T-helper 22 cell (primary cell): ENCODE data around the gene CYCS.
"Not testable (repeated sequence)": the region's sequence is repeated elsewhere in the genome, so short reads cannot be mapped to it uniquely, and the experiment has no call there.

Experiments
- DNase-seq: peaks from one replicate; pipeline ENCODE4 v3.0.0-alpha.2; 2020; ENCODE audit warnings: low read depth

Gene CYCS

DNA sequence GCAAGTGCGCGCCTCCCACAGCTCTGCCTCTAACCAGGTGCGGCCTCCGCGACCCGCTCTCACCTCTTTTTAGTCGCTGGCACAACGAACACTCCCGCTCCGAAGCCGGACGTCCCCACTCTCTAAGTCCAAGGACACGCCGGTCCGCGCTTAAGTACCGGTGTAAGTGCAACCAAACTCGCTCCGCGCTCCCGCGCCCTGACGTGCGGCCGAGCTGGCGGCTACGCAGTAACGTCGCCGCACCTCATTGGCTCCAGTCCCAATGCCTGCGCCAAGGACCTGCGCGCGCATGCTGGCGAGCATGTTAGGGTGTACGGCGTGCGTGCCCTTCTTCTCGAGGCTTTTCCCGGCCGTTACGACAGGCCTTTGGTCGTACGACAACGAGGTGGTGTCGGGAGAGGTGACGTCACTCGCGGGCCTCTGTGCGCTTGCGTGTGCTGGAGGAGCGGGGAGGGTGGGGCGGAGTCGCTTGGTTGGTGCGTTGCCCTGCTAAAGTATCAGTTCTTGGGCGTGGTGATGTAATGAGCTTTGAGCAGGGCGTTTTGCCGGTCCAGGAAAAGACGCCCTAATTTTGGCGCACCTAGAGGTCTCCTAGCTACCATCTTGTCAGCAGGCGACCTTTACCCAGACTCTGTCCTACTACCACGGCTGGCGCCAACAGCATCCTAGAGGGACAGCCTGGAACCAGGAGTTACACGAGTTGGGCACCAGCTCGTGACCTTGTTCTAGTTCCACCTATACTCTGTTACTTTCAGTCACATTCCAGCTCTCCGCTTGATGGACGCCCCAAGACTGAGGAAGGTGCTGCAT is at the start of gene CYCS:
CYCS (minus strand) TSS at position 124 of the 810 bp plus-strand sequence. CDS start 1,141 bp downstream, outside the sequence.
- peak; percentile 100 for DNase-seq

DNA sequence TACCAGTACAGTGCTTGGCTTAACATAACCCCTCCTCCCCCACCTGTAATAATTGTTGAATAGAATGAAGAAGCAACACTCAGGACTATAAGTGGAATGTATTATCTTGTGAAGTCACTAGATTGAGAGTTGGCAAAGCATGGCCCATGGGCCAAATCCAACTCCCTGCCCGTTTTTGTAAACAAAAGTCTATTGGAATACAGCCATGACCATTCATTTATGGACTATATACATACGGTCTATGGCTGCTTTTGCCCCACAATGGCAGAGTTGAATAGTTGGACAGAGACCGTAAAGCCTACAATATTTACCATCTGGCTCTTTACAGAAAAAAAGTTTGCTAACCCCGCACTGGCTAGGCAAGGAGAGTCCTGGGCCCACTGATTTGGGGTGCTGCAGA is 48.1 kb upstream of the CYCS start:
- DNase-seq, result no peak

DNA sequence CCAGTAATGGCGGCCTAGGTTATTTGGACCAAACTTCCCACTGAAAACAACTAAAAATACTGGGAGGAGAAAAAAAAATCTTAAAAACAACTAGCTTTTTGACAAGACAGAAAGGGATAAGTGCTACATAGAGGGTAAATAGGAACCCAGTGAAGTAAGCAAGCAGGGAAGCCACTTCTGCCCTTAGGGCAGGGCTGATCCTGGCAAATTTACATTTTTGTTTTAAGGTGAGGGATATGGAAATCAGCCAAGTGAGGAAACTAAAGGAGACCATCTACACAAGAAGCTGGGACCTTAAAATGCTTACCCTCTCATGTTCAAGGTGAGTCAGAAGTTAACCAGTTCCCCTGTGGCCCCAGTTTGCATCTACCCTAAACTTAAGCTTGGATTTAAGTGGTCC is 46.5 kb upstream of the CYCS start:
- DNase-seq, result no peak

DNA sequence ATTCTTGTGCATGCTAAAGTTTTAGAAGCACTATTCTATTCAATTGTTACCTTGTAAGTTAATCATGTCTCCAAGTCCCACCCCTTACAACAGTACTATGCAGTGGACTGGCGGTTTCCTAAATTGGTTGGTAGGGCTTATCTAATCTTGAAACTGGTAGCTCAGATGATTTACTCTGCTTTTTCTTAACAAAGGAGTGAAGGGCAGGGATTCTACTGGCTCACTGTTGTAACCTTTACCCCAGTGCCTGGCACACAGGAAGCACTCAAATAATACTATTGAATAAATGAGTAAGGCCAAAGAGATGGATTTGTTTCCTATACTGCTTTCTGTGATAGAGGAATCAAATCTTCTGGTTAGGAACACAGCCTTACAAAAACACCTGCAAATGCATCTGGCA is 46.0 kb upstream of the CYCS start:
- no peak for DNase-seq

DNA sequence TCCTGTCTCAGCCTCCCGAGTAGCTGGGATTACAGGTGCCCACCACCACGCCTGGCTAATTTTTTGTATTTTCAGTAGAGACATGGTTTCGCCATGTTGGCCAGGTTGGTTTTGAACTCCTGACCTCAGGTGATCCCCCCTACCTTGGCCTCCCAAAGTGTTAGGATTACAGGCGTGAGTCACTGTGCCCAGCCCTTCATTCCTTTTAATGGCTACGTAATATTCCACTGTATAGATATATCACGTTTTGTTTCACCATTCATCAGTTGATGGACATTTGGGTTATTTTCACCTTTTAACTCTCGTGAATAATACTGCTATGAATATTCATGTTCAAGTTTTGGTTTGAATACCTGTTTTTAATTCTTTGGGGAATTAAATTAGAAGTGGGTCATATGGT is 44.6 kb upstream of the CYCS start:
- DNase-seq, result no peak

DNA sequence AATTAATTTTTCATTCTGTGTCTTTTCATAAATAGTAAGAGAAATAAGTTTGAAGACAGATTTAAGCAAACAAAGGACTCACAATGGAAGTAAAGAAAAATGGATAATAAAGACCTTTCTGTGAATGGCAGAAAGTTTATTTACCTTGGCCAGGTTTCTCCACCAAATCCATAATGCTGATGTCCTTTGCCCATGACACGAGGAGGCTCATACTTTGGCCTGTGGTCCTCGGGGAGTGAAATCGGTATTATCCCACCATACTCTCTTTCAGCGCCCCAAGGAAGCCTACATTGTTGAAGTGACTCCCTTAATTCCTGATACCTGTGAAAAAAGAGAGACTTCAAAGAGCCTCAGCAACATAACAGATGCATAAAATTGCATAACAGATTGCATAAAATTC is 43.1 kb upstream of the CYCS start:
- no peak for DNase-seq

GRCh38 chr7:25167262-25167843 is 42.3 kb upstream of the CYCS start:
- no peak for DNase-seq

DNA sequence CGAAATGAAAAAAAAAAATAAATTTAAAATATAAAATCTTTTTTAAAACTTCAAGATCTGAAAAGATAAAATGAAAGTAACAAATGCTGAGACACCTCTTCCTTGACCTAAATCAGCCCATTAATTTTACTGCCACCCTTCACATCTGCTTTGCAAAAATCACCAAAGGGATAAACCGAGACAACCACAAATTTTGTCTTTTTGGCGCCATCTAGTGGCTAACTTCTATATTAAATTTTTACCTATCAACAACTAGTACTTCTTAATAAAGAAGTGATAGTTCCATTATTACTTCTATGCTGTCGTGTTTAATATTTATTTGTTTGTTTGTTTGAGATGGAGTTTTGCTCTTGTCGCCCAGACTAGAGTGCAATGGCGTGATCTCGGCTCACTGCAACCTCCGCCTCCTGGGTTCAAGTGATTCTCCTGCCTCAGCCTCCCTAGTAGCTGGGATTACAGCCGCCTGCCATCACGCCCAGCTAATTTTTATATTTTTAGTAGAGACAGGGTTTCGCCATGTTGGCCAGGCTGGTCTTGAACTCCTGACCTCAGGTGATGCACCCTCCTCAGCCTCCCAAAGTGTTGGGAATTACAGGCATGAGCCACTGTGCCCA is 35.0 kb upstream of the CYCS start:
- DNase-seq, result not testable (repeated sequence)

DNA sequence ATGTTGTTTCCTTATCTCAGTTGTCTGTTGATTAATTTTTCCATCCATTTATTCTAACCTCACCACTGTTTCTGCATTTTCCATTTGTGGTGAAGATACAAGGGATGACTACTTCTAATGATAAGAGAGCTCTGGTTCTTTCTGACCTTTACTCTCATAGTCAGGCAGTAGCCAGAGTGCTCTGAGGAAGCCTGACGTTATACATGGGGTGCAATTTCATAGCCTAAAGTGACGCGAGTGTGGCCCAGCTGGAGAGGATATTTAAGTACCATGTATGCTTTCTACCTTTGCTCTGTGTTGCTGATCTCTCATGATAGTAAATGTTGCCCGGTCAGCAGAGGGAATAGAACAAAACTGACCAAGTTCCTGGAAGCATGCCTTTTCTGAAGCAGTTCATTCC is 33.9 kb upstream of the CYCS start:
- DNase-seq, result no peak

GRCh38 chr7:25151773-25152172 is 26.7 kb upstream of the CYCS start:
- no peak for DNase-seq

GRCh38 chr7:25149836-25150235 is 24.8 kb upstream of the CYCS start:
- DNase-seq, result no peak

- DNase-seq, result no peak
Measured at GRCh38 chr7:25148772-25149575, 23.9 kb upstream of the CYCS start.

DNA sequence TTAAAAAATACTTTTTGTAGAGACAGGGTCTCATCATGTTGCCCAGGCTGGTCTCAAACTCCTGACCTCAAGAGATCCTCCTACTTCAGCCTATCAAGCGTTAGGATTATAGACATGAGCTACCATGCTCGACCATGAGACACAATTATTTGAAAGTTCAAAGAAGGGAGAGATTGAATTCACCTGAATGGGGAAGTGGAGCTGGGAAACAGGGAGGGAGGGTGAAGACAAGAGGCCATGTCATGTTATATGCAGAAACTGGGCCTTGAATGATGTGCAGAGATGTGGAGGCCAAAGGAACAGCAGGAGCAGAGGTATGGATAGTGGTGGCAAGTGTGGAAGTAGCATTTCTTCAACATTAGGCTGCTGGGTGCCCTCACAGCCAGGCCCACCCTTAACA is 18.7 kb upstream of the CYCS start:
- DNase-seq, result no peak

- no peak for DNase-seq
Measured at GRCh38 chr7:25139536-25139935, 14.5 kb upstream of the CYCS start.

DNA sequence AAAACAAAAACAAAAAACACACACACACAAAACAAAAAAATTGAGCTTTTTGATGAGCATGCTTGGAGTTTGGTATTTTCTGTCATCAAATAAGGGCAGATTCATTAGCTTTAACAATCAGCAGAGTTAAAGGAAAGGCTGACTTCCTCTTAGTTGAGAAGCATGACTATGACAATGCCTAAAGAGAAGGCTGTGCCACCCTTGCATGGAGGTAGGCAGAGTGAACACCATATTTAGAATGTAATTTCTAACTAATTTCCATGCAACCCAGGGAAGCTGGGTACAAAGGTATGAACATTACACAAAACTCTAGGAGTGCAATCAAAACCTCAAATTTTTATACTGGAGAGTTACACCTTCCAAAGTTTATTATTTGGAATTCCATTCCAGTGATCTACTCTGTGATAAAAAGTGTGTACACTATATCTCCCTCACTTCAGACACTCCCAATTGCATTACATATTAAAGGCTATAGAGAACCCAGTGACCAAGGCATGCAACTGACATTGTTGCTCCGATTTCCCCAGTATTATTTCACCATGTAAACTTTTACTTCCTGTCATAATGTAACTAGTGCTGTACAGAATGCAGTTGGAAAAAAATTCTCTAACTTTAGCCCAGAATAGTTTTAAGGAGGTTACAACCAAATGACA is 9.4 kb upstream of the CYCS start:
- no peak for DNase-seq

DNA sequence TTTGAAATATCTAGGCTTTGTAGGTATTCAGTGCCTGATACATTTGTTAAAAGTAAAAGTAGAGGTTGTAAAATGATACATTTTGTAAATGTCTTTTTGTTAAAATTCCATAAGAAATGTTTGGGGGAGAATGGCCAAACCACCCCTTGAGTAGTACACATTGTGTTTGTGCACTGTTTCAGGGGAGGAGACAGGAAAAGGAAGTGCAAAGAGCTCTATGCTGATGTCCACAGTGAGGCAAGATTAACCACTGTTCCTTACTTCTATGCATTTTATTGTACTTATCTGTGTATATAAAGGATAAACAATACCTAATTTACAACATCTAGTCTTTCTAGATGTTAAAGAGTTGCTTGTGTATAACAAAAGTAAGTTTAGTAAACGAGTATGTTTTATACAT is 7.4 kb upstream of the CYCS start:
- no peak for DNase-seq

DNA sequence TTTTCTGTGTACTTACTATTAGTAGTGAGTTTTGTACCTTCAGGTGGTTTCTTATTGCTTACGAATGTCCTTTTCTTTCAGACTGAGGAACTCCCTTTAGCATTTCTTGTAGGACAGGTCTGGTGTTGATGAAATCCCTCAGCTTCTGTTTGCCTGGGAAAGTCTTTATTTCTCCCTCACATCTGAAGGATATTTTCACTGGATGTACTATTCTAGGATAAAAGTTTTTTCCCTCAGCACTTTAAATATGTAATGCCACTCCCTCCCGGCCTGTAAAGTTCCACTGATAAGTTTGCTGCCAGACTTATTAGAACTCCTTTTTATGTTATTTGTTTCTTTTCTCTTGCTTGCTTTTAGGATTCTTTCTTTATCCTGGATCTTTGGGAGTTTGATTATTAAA is 1.7 kb upstream of the CYCS start:
- no peak for DNase-seq

DNA sequence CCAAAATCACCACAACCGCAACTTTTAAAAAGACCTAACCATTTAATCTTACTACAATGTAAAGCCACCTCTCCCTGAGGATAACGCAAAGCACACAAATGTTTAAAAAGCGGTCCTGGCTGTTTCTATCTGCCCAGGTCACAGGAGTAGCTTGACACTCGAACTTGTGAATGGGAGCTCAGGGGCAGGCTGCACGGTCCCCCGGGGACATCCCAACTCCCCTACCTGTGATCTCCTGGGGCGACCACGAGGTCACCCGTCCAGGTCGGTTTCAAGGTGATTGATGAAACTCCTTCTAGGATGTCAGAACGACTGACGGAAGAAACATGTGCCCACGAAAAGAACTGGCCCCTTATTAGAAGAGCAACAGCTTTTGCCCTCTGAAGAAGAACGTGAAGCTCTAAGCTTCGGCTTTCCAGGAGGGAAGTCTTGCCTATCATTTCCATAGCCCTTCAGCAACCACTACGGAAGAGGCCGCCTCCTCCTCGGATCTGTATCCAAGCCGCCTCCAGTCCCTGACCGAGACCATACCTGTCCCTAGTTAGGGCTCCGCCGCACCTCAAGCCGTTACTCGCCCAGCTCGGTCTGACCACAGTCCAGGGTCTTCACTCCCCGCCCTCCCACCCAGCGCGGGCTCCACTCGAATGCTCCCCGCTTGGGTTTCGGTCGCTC is 459 bp downstream of the CYCS start:
- no peak for DNase-seq

GRCh38 chr7:25122373-25122772 is 2.7 kb downstream of the CYCS start:
- DNase-seq, result no peak

- no peak for DNase-seq
Measured at GRCh38 chr7:25121599-25121998, 3.5 kb downstream of the CYCS start.

- no peak for DNase-seq
Measured at GRCh38 chr7:25119102-25119501, 6.0 kb downstream of the CYCS start.
